GM21717 (cell line): ENCODE data around the gene FCN1.

Source experiments
- ATAC-seq: cut with Tn5 transposase; IDR thresholded peaks from one replicate; pipeline ENCODE4 v1.9.1; 2021; ENCODE audit warnings: mild to moderate bottlenecking, moderate library complexity; ENCODE audit not compliant: unreplicated experiment

FCN1 gene

DNA sequence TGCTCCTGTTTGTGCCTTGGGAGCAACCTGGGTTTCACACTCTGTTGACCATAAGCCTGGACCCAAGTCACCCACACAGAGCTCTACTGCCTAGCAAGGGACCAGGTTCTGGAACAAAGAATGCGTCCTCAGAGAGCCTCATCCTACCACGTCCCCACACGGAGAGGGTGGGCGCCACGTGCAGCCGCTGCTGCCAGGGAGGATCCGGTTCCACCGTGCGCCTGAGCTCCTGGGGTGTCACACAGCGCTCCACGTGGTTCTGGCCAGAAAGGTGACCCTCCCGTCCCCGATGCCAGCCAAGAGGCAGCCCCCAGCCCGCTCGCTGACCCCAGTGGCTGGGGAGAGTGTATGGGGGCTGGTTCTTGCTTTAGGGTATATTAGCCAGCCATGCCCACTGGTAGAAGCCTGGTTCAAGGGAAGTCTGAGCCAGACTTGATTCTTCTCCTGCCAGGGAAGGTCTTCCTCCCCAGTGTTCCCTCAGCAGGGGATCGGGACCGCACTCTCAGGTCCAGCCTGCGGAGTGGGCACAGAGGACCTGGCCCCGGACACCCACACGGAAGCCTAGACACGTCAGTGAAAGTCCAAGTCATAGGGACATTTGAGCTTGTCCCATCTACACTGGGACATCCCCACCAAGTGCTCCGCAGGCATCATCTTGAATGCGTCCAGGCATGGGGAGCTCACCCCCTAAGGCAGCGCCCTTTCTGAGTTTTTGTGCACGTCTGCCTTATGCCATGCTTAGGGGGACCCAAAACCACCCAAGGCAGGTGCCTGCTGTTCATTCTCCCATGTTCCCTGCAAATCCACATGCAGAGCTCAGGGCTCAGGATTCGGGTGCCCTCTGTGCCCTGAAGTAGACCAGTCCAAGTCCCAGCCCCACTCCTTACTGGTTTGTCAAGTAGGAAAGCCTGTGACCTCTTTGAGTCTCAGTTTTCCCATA, 2.4 kb downstream of the FCN1 start:
- ATAC-seq, result no peak

DNA sequence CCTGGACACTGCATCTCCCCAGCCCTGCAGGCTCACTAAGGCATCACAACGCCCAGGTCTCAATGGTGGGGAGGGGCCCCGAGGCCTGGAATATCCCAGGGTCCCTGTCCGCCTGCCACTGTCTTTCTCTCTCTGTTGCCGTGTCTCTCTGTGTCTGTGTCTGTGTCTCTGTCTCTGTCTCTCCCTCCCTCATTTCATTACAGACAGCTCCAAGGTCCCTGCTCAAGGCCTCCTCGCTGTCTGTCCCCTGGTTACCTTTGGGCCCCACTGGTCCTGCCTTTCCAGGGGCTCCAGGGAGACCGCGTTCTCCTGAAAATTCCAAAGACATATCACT, 3.2 kb downstream of the FCN1 start:
- no peak for ATAC-seq

GRCh38 chr9:134913713-134914500, 3.8 kb downstream of the FCN1 start:
- ATAC-seq, result no peak

DNA sequence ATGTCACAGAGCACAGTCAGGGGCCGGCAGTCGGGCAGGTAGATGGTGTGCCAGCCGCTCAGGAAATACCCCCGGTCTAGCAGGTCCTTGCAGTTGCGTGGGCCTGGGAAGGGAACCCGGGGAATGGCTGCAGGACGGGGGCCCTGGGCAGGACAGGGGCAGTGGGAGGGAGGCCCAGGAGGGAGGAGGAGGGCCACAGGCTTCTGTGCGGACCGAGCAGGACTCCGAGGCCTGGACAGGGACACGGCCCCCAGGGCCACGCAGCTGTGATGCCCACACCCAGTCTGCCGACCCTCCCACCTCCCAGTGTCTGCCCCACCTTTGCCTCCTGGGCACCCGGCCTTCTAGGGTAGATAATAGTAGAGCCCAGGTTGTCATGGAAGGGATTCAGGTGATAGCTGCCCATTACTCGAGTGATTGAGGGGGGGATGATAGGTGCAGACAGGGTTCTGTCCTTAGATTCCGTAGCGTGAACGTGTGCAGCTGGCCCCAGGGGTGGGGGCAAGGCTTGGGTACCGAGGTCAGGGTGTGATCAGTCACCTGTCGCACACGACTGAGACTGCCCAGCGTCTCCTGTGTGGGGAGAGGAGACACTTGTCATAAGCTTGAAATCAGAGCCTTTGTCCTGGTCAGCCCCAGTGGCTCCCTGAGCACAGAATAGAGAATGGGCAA, 4.5 kb downstream of the FCN1 start:
- no peak for ATAC-seq

DNA sequence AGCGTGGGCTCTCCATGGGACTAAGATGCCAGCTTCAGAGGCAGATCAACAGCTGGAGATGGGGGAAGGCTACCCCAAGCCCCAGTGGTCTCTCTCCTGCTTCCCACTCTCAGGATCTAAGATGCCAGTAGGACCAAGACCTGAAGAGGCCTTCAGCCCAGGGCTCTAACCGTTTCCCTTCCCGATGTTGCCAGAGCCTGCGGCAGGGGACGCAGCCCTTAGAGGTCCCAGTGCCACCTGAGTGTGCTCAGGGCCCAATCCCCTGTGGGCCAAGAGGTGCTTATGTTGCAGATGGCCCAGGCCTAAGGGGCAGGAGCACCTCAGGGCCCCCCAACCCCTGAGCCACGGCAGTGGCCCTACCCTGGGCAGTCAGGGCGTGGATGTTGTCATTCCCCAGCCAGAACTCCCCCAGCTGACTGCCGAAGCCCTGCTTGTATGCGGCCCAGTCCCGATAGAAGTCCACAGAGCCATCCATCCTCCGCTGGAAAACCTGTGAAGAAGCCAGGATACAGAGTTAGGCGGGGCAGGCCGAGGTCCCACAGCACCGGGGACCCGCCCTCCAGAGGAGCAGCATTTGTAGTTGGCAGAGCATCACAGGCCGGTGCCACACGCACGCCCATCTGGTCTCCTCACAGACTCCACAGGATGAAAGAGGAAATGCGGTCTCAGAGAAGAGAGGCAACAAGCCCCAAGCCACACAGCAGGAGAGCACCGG, 5.4 kb downstream of the FCN1 start:
- no peak for ATAC-seq

- ATAC-seq, result no peak
Observed at GRCh38 chr9:134909511-134910481, 7.9 kb downstream of the FCN1 start.

DNA sequence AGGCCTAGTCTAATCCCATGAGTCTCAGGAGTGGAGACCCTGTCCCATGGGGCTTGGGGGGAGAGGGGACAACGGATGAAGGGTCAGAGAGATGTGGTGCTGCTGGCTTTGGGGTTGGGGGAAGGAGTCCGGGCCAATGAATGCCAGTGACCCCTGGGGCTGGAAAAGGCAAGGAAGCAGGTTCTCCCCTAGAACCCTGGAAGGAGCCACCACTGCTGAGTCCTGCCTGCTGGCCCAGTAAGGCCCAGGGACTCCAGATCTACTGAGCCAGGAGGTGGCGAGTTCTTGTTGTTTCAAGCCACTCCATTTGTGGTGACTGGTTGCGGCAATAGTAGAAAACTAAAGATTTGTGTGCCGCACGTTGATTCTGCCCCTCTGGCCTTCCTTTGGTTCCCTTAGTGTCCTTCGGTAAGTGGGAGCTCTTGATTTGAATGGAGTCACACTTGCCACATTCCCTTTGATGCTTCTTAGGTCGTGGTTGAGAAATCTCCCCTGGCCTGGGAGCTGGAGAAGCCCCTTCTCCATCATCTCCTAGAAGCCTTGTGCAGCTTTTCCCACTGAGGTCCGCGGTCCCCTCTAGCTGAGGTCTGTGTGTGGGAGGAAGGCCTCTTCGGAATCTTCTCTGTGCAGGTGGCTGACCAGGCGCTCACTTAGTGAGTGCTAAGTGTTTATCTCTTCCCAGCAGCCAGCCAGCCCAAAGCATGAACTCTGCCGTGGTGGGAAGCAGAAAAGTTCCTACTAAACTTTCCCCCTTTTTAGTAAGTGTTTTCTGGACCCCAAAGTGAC, 9.0 kb downstream of the FCN1 start:
- no peak for ATAC-seq

DNA sequence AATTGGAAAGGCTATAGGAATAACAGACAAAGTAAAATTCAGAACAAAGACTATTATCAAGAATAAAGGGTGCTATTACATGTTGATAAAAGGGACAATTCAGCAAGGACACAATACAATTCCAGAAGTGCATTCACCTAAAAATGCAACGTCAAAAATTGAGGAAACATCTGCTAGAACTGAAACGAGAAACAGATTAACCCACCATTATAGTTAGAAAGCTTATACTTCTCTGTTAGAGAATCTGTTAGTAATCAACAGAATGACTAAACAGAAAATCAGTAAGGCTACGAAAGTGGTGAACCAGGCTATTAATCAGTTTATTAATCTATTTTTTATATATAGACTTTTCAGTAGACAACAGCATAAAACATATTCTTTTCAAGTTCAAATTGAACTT, 14.8 kb downstream of the FCN1 start:
- no peak for ATAC-seq

DNA sequence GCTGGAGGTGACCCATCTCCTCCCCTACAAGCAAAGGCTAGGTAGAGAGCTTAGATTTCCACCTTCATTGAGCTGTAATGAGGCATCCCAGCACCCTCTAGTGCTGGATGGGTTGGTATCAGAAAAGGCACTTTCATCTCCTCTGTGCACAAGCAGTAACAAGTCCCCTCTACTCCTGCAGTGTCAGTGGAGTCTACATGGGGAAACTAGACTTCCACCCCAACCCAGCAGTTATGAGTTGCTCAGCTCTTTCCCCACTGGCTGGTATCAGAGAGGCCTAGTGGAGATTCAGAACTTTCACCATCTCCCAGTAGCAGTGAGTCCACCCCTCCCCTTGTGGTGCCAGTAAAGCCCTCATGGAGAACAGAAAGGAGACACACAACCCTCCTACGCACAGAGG, 17.9 kb downstream of the FCN1 start:
- ATAC-seq, result no peak

DNA sequence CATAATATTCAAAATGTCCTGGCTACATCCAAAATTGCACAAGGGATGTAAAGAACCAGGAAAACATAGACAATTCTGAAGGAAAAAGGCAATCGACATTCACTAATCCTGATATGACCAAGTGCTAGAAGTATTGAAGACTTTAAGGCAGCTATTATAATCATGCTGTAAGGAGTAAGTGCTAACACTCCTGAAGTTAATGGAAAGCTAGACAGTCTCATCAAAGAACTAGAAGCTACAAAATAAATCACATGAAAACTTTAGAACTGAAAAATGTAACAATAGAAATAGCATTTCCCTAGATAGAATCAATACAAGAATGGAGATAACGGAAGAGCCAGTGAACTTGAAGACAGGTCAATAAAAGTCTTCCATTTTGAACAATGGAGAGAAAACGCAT, 18.5 kb downstream of the FCN1 start:
- no peak for ATAC-seq

DNA sequence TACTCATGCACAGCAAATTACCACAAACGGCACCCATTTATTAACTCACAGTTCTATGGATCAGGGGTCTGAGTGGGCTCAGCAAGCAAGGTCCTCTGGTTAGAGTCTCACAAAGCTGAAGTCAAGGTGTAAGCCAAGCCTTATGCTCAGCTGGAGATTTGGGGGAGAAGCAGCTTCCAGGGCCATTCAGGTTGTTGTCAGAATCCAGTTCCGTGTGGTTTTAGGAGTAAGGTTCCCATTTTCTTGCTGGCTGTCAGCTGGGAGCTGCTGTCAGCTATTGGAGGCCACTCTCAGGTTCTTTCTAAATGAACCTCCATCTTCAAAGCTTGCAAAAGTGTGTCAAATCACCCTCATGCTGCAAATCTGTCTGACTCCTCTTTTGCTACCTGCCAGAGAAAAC, 19.4 kb downstream of the FCN1 start:
- ATAC-seq, result no peak

DNA sequence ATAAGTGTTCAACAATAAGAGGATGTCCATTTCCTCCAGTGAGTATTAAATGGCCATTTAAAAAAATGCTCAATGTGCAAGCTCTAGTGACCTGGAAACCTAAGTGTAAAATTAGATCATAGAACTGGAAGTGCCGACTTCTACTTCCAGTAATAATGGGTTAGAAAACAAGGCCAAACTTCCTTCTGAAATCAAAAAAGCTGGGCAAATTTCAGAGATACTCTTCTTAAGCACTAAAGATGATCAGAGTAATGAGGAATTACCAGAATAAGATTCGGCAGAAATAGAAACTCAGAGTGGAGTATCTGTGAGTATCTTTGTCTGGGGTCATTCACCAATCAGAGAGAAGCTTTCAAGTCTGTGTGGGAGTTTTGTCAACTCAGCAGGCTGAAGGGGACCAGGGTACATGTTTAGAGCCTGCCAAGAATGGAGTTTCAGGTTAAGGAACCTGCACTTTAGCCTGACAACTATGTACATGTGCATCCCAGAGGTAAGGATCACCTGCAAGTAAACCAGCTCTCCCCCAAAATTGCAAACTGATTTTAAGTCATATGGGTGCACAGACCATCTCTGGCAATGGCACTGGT, 20.0 kb downstream of the FCN1 start:
- ATAC-seq, result no peak

DNA sequence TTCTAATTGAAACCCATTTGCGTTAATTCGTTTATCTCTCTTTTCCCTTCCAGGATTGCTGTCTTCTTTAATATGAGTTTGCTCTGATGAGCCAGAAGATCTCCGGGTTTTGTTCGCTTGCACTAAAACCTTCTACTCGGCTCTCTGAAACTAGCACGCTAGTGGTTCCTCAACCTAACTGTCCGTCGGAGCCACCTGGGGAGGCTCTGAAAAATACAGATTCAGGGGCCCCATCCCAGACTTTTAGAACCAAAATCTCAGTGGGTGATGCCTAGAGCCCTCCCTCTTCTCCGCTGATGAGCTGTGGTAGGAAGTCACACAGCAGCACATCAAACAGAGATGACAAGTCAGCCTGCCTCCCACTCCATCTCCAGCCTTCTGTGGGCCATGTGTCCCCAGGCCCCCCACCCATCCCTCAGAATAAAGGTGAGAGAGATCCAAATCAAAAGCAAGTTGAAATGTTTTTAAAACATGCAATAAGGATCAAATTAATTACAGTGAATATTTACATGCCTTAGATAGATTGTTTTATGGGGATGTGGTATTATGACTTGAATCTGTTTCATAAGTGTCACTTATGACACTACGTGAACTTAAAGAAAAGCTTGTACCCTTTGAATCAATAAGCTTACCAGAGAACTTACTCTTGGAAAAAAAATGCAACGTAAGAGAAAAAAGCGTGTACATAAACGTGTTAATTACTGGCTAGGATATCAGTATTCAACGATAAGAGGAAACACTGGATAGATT, 20.7 kb downstream of the FCN1 start:
- no peak for ATAC-seq

- ATAC-seq, result no peak
Observed at GRCh38 chr9:134895908-134896833, 21.5 kb downstream of the FCN1 start.

DNA sequence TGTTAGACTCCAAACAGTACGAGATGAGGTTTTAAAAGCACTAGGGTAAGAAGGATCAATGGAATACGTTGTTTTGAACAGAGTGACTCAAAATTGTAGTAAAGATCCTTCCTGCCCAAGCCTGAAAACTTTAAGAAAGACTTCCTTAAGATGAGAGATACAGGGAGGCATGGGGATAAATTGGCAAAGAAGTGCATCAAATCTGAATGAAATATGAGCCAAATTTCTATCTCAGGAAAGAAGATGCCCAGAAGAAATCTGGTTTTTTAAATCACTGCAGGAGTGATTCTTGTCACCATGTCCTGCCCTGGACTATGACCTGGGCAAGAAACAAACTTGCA, 22.2 kb downstream of the FCN1 start:
- no peak for ATAC-seq

GRCh38 chr9:134895097-134895496, 22.6 kb downstream of the FCN1 start:
- no peak for ATAC-seq
